ENCODE measurements around the gene FILIP1. TPM values are rescaled to one million over a fixed set of nuclear protein-coding genes. Genes with fewer than 3 reads are reported as not detected.

Gene FILIP1
- total RNA-seq, 1 donor from 2014 or later, result 11.3 TPM

DNA sequence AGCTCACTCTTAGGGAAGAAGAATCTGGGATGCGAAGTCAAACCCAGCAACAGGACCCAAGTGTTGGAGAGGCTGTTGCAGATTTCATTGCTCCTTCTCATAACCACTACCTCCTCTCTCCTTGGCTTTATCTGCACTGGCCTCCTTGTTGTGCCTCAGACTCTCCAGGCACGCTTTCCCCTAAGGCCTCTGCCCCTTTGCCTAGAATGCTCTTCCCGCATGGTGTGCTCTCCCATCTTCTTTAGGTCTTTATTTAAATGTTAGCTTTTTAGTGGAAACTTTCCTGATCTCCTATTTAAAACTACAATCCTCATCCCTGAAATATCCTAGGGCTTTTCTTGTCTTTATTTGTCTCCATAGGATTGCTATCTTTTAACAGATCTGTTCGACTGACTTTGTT lies 114.1 kb downstream of the FILIP1 start:
- no peak for DNase-seq (ENCODE audit: low spot score)

DNA sequence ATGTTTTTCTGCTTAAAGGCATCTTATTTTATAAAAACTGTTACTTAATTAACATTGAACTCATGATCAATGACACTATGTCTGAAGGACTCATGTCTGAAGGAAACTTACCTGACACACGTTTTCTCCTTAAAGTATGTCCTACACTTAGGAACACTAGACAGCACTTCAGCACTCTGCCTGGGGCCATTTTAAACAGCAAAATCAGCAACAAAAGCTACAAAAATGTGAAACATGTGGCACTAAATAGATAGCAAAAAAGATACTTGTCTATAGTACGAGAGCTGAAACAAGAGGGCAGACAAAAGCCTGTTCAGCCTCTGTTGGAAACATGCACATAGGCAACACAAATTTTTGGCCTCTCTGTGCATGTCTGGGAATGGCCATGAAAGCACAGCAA lies 115.5 kb downstream of the FILIP1 start:
- DNase-seq (ENCODE audit: low spot score), result no peak

DNA sequence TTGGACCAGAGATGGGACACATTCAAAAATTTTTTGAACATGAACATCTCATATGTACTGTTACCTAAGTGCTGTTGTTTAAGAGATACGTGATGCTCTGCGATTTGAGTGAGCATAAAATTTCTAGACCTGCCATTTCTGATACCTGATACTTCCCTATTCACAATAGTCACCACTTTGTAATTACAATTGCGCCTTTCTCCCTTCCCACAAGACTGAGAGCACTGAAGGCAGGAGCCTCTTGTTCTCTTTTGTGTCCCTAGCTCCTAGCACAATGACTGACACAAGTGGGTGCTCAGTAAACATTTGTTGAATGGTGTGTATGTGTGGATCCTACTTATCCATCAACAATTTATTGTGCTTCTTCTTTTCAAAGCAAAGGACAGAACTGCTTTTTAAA lies 116.2 kb downstream of the FILIP1 start:
- no peak for DNase-seq (ENCODE audit: low spot score)

DNA sequence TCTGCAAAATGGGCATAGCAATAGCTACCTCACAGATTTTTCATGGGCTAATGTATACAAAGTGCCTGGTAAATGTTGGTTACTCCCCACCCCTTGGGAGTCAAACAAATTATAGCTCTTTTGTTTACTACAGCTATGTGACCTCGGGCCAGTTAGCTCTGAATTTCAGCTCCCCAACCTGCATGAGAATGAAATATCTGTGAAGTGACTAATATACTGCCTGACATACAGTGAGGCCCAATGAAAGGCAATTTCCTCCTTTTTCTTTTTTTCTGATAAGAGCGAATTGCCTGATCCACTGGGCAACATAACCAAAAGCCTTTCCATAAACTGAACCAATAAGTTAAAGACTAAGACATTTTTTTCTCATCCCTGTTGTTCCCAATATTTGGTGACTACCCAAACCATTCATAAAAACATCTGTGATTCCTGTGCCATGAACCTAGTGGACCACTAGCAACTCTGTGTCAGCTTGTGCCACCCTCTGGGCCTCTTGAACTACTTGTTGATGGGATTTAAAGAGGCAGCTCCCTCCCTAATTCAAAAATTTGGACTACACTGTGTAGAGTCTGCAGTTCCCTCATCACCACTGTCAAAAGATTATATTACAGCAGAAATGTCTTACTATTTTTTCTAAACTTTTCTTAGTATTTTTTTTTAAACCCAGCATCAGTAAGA lies 117.1 kb downstream of the FILIP1 start:
- no peak for DNase-seq (ENCODE audit: low spot score)

DNA sequence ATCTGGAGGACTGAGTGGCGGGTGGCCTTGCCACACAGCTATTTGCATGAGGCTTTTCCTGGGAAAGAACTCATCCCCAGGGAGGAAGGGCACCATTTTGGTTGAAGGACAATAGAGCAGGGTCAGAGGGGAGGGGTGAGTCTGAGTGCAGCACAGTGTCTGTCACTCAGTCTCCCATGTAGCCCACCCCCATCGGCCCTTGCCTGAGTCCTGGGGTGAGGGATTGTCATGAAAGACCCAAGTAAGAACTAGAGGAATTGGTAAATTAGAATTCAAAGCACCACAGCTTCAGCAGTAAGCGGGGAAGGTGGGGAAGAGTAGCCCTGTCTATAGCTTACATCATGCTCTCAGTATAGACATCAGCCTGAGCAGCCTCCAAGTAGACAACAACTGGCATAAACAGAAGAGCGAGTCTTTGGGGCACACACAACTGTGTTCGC lies 118.6 kb downstream of the FILIP1 start:
- no peak for DNase-seq (ENCODE audit: low spot score)

DNA sequence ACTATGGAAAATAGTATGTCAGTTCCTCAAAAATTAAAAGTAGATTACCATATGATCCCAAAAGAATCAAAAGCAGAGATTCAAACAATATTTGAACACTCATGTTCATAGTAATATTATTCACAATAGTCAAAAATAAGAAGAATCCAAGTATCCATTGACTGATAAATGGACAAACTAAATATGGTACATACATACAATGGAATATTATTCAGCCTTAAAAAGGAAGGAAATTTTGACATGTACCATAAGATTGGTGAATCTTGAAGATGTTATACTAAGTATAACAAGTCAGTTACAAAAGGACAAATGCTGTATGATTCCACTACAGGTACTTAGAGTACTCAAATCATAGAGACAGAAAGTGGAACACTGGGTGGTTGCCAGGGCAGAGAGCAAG lies 120.7 kb downstream of the FILIP1 start:
- no peak for DNase-seq (ENCODE audit: low spot score)

DNA sequence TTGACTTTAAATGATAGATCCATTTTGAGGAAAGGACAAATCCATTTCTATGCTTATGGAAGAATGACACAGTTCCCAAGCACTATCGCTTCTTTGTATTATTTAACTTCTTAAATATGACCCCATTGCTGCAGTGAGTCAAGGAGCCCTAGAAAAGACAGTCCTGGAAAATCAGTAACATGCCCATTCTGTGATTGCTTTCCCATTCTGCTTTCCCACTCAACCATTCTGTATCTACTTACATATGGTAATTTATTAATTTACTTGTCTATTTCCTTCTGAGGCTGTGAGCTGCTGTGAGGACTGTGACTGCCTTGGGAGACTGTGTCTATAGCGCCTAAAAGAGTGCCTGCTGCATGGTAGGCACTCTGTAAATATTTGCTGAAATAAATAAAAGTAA lies 123.6 kb downstream of the FILIP1 start:
- no peak for DNase-seq (ENCODE audit: low spot score)

DNA sequence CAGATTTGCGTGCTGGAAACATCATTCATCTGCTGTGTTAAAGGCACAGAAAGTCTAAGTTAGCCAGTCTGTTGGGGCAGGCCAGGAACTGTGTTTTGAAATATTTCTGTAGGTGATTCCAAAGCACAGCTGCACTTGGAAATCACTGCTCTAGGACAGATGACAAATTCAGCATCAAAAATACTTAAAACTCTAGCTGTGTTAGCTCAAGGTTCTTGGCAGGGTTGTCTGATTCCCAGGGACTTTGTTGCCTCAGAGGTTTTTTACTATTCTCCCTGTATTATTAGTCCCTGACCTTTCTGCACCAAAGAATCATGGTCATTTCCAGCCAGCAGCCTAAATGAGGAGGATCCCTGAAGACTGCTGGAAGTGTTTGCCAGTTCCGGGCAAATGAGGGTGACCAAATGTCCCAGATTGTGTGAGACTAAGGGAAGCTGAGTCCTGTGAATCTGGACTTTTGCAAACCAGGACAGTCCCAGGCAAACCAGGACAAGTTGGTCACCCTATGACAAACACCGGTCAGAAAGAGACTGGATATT lies 124.7 kb downstream of the FILIP1 start:
- no peak for DNase-seq (ENCODE audit: low spot score)

DNA sequence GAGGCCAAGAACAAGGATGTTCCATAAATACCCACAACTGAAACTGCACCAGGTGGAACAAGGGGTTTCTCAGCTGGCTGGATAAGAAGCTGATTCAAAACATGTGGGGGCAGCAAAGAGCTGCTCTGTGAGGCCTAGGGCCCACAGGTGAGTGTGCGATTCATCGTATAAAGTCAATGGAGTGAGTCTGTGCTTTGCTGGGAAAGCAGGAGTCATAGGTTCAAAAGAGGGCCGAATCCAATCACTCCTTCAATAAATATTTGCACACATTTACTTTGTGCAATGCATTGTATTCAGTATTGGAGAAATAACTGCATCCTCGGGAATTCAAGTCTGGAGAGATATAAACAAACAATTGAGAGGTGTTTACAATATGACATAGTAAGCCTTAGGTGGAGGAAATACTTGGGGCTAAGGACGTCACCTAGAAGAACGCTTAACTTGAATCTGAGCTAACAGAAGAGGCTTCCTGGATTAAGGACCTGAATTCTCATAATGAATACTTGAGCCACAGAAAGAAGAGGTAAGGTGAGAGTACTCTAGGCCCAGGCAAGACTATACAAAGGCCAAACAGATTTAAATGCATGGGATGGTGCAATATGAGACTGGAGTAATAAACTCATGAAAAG lies 125.3 kb downstream of the FILIP1 start:
- no peak for DNase-seq (ENCODE audit: low spot score)

DNA sequence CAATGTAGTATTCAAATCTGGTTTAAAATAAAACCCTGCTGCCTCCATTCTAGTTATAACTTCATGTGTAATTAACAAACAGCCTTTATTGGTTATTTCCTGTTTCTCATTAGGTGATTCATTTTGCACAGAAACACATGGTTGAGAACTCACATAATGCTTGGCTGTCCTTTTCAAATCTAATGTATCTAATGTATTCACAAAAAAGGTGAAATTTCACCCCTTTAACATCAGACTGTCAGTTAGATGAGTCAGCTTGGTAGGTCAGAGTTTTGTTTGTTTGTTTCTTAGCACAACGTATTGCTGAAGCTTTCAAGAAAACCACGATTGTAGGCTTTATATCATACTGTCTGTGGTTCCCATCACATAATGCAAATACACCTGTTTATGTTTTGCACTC lies 130.3 kb downstream of the FILIP1 start:
- no peak for DNase-seq (ENCODE audit: low spot score)

DNA sequence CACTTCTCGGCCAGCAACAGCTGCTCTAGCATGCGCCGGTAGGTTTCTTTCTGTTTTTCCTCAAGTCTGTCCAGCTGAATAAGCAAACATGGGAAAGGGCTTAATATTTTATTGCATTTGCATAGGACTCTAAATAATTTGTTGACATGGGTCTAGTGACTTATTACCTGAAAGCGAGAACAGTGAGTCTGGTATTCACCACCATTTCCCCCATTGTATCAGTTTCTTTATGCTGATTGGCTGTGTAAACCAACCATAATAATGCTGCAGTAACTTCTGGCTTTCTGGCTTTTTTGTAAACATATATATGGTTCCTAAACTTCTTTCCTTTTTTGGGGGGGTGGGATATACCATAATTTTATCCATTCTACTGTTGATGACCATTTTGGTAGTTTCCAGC lies 140.0 kb downstream of the FILIP1 start:
- no peak for DNase-seq (ENCODE audit: low spot score)

DNA sequence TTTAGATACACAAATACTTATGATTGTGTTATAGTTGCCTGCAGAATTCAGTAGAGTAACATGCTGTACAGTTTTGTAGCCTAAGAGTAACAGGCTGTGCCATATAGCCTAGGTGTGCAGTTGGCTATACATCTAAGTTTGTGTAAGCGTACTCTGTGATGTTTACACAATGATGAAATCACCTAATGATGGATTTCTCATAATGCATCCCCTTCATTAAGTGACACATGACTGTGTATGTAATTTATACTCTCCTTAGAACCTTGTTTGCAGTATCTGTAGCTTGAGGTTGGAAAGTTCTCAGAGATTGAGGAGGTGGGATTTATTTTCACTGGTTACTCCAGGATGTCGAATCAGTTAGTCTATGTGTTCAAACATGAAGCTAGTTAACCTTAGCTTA lies 142.0 kb downstream of the FILIP1 start:
- no peak for DNase-seq (ENCODE audit: low spot score)

DNA sequence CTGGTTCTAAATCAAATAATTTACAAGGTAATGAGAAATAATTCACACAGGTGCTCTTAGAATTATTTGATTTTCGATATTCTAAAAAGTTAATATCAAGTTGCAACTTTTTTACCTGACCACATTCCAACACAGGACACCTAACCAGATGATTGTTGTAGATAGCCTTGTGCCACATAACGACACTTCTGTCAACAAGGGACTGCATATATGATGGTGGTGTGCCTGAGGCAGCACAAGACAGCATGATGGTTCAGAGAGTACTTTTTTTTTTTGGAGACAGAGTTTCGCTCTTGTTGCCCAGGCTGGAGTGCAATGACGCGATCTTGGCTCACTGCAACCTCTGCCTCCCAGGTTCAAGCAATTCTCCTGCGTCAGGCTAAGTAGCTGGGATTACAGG lies 142.8 kb downstream of the FILIP1 start:
- no peak for DNase-seq (ENCODE audit: low spot score)

DNA sequence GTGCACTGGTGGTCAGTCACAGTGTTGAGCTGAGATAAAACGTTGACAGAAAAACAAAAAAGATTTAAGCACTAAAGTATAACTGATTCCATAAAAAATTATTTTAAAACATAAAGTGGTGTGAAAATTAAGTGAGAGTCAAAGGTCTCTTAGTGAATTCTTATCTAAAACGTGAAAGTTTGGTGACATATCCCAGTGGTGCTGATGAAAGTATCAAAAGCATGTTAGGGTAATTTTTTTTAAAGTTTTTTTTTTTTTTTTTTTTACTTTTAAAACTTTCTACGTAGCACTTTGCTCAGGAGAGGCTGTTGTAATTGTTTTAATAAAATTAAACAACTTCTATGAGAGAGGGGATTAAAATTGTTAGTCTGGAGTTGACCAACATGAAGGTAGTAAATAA lies 143.4 kb downstream of the FILIP1 start:
- DNase-seq (ENCODE audit: low spot score), result no peak

DNA sequence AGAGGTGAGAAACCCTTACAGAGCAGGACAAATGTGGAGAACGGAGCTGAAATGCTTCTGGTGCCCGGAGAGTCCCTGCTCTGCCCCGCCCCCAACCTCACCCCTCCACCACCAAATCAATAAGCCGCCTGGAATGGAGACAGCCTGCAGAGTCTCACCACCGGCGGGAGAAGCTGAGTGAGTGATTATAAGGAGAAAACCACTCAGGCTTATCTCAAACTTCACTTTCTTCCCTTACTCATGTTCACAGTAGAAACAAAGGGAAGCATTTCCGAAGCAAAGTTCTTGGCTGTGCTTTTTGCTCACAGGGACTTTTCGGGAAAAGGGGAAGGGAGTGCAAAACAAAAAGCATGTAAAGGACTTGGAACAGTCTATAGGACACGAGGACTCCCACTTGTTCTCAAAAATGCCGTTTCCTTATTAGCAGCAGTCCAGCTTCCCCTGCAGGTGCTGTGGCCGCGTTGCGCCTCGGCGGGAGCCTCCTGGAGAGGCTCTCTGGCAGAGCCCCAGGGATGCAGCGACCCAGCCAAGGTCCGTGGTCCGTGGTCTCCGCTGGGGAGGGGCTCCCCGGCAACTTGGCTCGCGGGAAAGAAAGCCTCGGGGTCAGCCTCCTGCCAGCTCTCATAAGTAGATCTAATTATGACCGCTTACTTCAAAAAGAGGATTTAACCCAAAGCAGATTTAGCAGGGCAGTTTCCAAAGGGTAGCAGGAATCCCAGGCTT lies 144.2 kb downstream of the FILIP1 start:
- no peak for DNase-seq (ENCODE audit: low spot score)

DNA sequence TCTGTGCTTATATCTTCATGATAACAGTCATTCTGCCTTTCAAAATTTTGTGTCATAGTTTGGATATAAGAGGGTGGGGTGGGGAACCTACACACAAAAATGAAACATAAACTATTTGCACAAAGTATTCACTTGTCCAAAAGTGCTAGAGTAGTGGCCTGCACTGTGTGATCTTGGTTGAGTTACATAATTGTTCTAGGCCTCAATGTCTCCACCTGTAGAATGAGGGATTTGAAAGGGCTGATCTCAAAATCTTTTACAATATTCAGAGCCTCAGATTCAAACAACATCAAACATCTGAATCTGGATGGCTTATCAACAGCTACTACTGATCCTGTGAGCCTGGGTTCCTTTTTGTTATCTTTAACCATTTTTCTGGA lies 144.7 kb downstream of the FILIP1 start:
- no peak for DNase-seq (ENCODE audit: low spot score)

DNA sequence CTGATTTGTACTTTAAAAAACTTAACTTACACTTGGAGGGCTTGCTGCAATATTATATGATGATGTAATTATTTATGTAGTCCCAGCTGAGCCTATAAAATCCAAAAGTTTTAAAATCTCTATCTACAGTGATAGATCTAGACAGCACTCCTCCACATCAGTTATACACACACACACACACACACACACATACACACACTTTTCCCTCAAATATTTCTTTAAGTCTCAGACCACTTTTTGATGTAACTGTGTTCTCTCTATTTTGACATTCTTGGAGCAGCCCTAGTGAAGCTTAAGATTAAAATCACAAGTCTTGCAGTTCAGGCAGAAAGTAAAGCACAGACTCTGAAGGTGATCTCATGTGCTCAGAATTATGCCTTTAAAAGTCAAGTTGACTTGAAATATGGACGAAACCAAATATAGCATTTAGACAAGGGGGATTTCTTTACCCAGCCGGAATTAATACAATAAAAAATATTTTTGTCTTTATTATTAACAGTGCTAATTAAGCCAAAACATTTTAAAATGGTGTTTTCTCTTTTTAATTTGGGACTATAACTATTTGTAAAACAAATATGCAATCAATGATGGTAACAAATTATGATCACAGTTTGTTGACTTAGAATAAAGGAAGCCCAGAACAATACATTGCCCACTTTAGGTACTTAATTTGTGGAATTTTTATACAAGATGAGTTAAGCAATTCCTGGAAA lies 145.5 kb downstream of the FILIP1 start:
- DNase-seq (ENCODE audit: low spot score), result no peak

DNA sequence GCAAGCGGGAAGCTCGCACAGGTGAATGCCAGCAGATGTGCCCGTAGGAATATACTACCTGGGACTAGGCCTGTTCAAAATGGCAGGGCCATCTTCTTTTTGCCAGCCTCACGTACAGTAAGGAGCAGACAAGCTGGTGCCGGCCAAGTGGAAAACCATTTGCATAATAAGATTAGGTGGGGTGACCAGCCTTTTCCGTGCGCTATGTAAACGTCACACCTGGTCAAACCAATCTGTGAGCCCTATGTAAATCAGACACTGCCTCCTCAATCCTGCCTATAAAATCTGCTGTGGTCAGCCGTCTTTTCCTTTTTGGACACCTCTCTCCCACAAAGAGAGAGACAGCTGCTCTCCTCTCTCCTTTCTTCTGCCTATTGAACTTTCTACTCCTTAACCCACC lies 148.2 kb downstream of the FILIP1 start:
- no peak for DNase-seq (ENCODE audit: low spot score)

DNA sequence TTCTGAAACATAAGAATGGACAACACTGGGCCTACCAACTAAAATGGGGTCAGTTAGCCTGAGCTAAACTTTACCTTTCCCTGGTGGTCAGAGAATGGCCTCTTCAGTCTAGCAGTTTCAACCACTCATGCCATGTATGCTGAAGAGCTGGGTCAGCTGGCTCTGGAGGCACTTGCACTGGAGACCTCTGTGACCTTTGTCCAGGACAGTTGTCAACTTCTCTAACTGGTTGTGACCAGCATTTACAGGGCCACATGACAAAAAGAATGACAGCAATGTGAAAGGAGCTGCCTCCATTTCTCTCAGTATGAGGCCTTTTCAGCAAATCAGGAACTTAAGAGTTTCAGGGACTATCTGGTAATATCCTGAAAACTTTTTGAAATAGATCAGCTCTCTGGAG lies 149.1 kb downstream of the FILIP1 start:
- DNase-seq (ENCODE audit: low spot score), result no peak

DNA sequence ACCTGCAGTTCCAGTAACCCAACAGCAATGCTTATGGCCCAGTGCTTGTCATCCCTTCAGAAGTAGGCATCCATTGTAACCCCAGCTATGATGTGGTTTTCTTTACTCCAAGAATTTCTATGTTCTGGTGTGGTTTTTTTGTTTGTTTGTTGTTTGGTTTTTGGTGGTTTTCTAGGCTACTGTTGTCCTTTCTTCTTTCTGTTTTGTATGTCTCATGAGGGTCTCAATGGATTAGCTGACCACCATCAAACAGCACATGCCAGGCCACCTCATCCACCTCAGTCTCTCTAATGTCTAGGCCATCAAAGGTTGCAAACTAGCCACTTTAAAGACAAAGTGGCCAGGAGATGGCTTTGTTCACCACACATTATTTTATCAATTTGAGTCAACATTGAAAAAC lies 149.6 kb downstream of the FILIP1 start:
- no peak for DNase-seq (ENCODE audit: low spot score)

DNA sequence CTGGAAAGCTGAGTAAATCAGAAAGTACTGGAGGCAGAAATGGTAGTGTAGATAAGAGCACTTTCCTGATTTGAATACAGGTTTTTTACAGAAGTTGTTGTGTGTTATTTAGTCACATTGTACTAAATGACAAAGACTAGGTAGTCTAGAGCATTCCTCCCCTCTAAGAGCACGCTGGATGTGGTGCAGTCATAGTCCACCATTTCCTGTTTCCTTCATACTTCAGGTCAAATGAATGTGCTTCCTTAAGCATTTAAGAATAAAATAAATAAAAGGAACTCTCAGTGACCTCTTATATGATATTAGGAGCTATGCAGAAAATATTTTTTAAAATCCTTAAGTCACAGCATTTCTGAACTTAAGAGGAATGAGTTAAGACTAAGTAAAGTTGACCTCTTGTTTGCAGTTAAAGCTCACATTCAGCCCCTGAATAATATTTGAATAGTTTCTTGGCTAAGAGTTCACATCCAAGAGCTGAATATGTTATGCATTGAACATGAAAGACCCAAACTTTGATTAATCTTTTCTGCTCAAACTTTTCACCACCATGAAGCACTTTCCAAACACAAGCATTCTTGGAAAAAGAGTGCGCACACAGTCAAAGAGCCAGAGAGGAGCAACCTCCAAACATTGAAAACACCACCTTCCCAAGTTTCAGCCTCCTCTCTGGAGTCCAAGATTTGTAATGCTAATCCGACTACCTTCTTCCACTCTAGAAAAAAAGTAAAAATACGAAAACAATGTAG lies 155.6 kb downstream of the FILIP1 start:
- DNase-seq (ENCODE audit: low spot score), result no peak

All from ureter (tissue), 1 donor.